K562 (cell line): Measurements from ENCODE around the gene SYNE1. TPM values are rescaled to one million over a fixed set of nuclear protein-coding genes. Genes with fewer than 3 reads are reported as not detected.

ENCODE experiments used
- ATAC-seq: fragments of 200-7000 bp; cut with Tn5 transposase; 3 replicates; pipeline ENCODE4 v1.9.1; 2020; ENCODE audit warnings: moderate library complexity
- BruUV-seq: library from RNA; stranded (reverse); fragments of 400-500 nt; replicated peaks from 2 replicates; lab custom pipeline; 2021; lab: Mats Ljungman, UMichigan
- CTCF ChIA-PET: fragments of 300-600 bp; formaldehyde crosslinking; extraction: SDS; loops from one replicate; lab custom pipeline; 2021; ENCODE audit warnings: low intra/inter-chr PET ratio; lab: Yijun Ruan, JAX
- POLR2A ChIA-PET: fragments of 300-600, 350-650 bp; sonication (Branson Sonifier 250); formaldehyde crosslinking; extraction: SDS; loops from one replicate; lab custom pipeline; 2021; ENCODE audit warnings: antibody characterized with exemption, inconsistent platforms; lab: Yijun Ruan, JAX
- DNase-seq, 4 experiments: peaks; one replicate each; pipeline versions ENCODE4 v3.0.0 to v3.0.0-alpha.2; 2011 to 2018; ENCODE audit warnings: low spot score in 3 of 4, mixed read lengths in 3 of 4; ENCODE audit errors: extremely low read depth in 1 of 4
- FAIRE-seq: peaks from 2 replicates; lab custom pipeline; 2011; peaks lifted over from hg19 to GRCh38; lab: Jason Lieb, UNC
- H2AFZ ChIP-seq: 2 replicates; pipeline ENCODE4 v1.6.0; 2011; ENCODE audit warnings: low read depth, low read length, control low read depth, inconsistent platforms
- H3K27ac ChIP-seq: fragments of 200-600 bp; 3 replicates; pipeline ENCODE4 v1.8.0; 2011; ENCODE audit warnings: low read depth, mild to moderate bottlenecking, control low read depth, inconsistent platforms, low read length, moderate library complexity, mixed read lengths; ENCODE audit errors: extremely low read depth
- H3K27me3 ChIP-seq, 2 experiments: fragments of 300-600 bp in 1 of 2; 2 replicates in 1 of 2; 3 replicates in 1 of 2; pipeline versions ENCODE4 v1.6.0 to v1.8.0; 2011; ENCODE audit warnings: inconsistent platforms in 2 of 2, low read length in 2 of 2, mild to moderate bottlenecking in 1 of 2, mixed read lengths in 1 of 2, moderate library complexity in 1 of 2; ENCODE audit not compliant: control insufficient read depth in 2 of 2, insufficient read depth in 2 of 2
- H3K36me3 ChIP-seq: fragments of 300-600 bp; 3 replicates; pipeline ENCODE4 v1.8.0; 2011; ENCODE audit warnings: mild to moderate bottlenecking, low read length, inconsistent platforms; ENCODE audit not compliant: control insufficient read depth, insufficient read depth
- H3K4me1 ChIP-seq, 2 experiments: fragments of 200-600 bp in 1 of 2; replicated peaks in 1 of 2; 2 replicates in 1 of 2; 3 replicates in 1 of 2; pipeline versions ENCODE4 v1.5.1 to v1.8.0; 2011; ENCODE audit warnings: inconsistent platforms in 2 of 2, low read length in 2 of 2, mild to moderate bottlenecking in 1 of 2, mixed read lengths in 1 of 2, moderate library complexity in 1 of 2; ENCODE audit not compliant: control insufficient read depth in 2 of 2, insufficient read depth in 2 of 2
- H3K4me2 ChIP-seq: 2 replicates; pipeline ENCODE4 v1.6.1; 2011; ENCODE audit warnings: low read length, control low read depth, inconsistent platforms, mixed read lengths; ENCODE audit not compliant: insufficient read depth
- H3K4me3 ChIP-seq: fragments of 200-600 bp; sonication (generic), shearing (Covaris generic); 2 replicates; pipeline ENCODE4 v1.5.1; 2016; ENCODE audit warnings: control low read depth, inconsistent platforms
- H3K79me2 ChIP-seq: fragments of 200-600 bp; 3 replicates; pipeline ENCODE4 v1.8.0; 2011; ENCODE audit warnings: low read length, inconsistent platforms; ENCODE audit not compliant: control insufficient read depth, insufficient read depth
- H3K9ac ChIP-seq, 2 experiments: 2 replicates each; pipeline versions ENCODE4 v1.6.0 to v1.6.1; 2011; ENCODE audit warnings: low read depth in 2 of 2, low read length in 2 of 2, control low read depth in 1 of 2, inconsistent platforms in 1 of 2, mild to moderate bottlenecking in 1 of 2, mixed read lengths in 1 of 2; ENCODE audit not compliant: insufficient read depth in 1 of 2
- H3K9me1 ChIP-seq: one replicate; pipeline ENCODE4 v1.6.0; 2011; ENCODE audit warnings: inconsistent platforms, mild to moderate bottlenecking, low read length, moderate library complexity; ENCODE audit not compliant: control insufficient read depth, insufficient read depth
- H3K9me3 ChIP-seq: replicated peaks from 2 replicates; pipeline ENCODE4 v1.5.1; 2011; ENCODE audit warnings: low read depth, low read length, inconsistent platforms; ENCODE audit not compliant: control insufficient read depth, insufficient read depth
- H4K20me1 ChIP-seq: replicated peaks from 2 replicates; pipeline ENCODE4 v1.6.1; 2011; ENCODE audit warnings: low read length, inconsistent platforms, mixed read lengths; ENCODE audit not compliant: control insufficient read depth, insufficient read depth
- CHAMP1 ChIP-seq: fragments of 450-650 bp; IDR thresholded peaks from 2 replicates; pipeline ENCODE4 v1.6.1; 2016; ENCODE audit warnings: mild to moderate bottlenecking
- E2F6 ChIP-seq, 2 experiments: IDR thresholded peaks; 2 replicates each; pipeline ENCODE4 v1.6.1; 2011; ENCODE audit warnings: borderline replicate concordance in 1 of 2, control low read depth in 1 of 2, low read depth in 1 of 2, low read length in 1 of 2, mild to moderate bottlenecking in 1 of 2, mixed read lengths in 1 of 2, moderate library complexity in 1 of 2; ENCODE audit not compliant: insufficient read depth in 1 of 2, insufficient read length in 1 of 2, poor library complexity in 1 of 2, severe bottlenecking in 1 of 2; ENCODE audit errors: extremely low read depth in 1 of 2
- FOXA3 ChIP-seq, 2 experiments: fragments of 450-650 bp in 1 of 2; sonication (generic) in 1 of 2; formaldehyde crosslinking; IDR thresholded peaks in 1 of 2; conservative IDR thresholded peaks in 1 of 2; 2 replicates each; pipeline versions ENCODE4 v1.4.0 to v1.8.0; 2020 to 2022; ENCODE audit warnings: mild to moderate bottlenecking in 2 of 2, missing genetic modification reagents in 1 of 2
- HDAC8 ChIP-seq: fragments of 450-650 bp; IDR thresholded peaks from 2 replicates; pipeline ENCODE4 v1.6.1; 2016; ENCODE audit warnings: mild to moderate bottlenecking, missing genetic modification characterization, moderate library complexity, missing compliant biosample characterization
- RNF219 ChIP-seq: fragments of 250-450 bp; sonication (Bioruptor Pico); IDR thresholded peaks from 2 replicates; pipeline ENCODE4 v1.5.0; 2022; ENCODE audit warnings: mild to moderate bottlenecking
- ZKSCAN1 ChIP-seq: fragments of 150-350 bp; IDR thresholded peaks from 2 replicates; pipeline ENCODE4 v1.6.1; 2016; ENCODE audit warnings: low read depth, low read length
- WGBS: fragments of 100-300 bp; shearing (Covaris generic); methylation state at CpG from one replicate; pipeline ENCODE4 v1.1.6; 2016; ENCODE audit warnings: low coverage, mixed read lengths; ENCODE audit not compliant: insufficient coverage; ENCODE audit errors: missing lambda C conversion rate; 5-methylcytosine and 5-hydroxymethylcytosine counted together
- in situ Hi-C: fragments of 300-500 bp; cut with MboI; formaldehyde crosslinking; loops from 4 replicates; pipeline ENCODE4 v1.15.0; 2018; ENCODE audit warnings: inconsistent platforms, mixed read lengths
- intact Hi-C: fragments of 100-400 bp; cut with micrococcal nuclease; formaldehyde crosslinking; loops from 2 replicates; pipeline ENCODE4 v1.14.2; 2022
- polyA plus RNA-seq, 8 experiments: library from polyadenylated mRNA; depleted of rRNA in 4 of 8; stranded (reverse) in 5 of 8; unstranded in 3 of 8; fragments of >200 nt; fragmentation: Nextera tagmentation in 2 of 8; fragmentation: Illumina TruSeq in 1 of 8; extraction: Ambion mirVana in 2 of 8; extraction: Trizol in 1 of 8; gene quantifications; 2 replicates each; pipeline versions ENCODE4 v1.2.1 to v1.2.3, GENCODE V29; 2011 to 2014; ENCODE audit warnings: inconsistent platforms in 1 of 8, missing spikeins in 1 of 8
- total RNA-seq, 7 experiments: library from RNA; depleted of rRNA in 6 of 7; stranded (reverse); fragments of >200 nt in 6 of 7; fragmentation: Illumina TruSeq in 2 of 7; extraction: Trizol in 2 of 7; gene quantifications; 2 replicates each; pipeline versions ENCODE4 v1.2.1 to v1.2.3, GENCODE V29; 2011 to 2021; ENCODE audit warnings: low replicate concordance in 1 of 7
- TF ChIP-seq, protein P1 (sequence below): sonication (generic); formaldehyde crosslinking; IDR thresholded peaks from 2 replicates; pipeline ENCODE4 v1.4.0; 2020; ENCODE audit warnings: mild to moderate bottlenecking, missing genetic modification reagents

SYNE1 gene
- total and polyA plus RNA-seq, 9 of the 15 experiments (the other 6 are each of a cell fraction or from before 2014, with no cell fraction given) = under 0.01 to 0.42 (median 0.08) TPM; not detected in 1

- no peak overlapping the region for H3K9ac ChIP-seq
- ATAC-seq (no peak), DNase-seq (no peak), FAIRE-seq (no peak)
- intact Hi-C loops = no loop called here
- H3K27ac ChIP-seq = no peak overlapping the region
- no peaks in the 10 kb centered on the region for H3K36me3 ChIP-seq
- H3K4me1 ChIP-seq = no peaks in the 10 kb centered on the region; a peak in 1 of 5 replicates
- H3K4me3 ChIP-seq = no peak overlapping the region
- no TSS peak for BruUV-seq
- POLR2A ChIA-PET = no interaction called here
- in situ Hi-C loops = no loop called here
- H2AFZ ChIP-seq = no peak overlapping the region
- CTCF ChIA-PET = no interaction called here
- H4K20me1 ChIP-seq = no peaks in the 10 kb centered on the region
- H3K9me1 ChIP-seq = no peaks in the 10 kb centered on the region
- H3K4me2 ChIP-seq = no peak overlapping the region
- WGBS = 1% methylated on average over 6 of the region's 7 CpGs
- H3K27me3 ChIP-seq = no peaks in the 10 kb centered on the region
- no peaks in the 10 kb centered on the region for H3K9me3 ChIP-seq
- no peaks in the 10 kb centered on the region for H3K79me2 ChIP-seq
- no peak for TF ChIP-seq E2F6 (IDR thresholded peaks at IDR 0.05; ENCODE audit: borderline replicate concordance in 1 of 2, extremely low read depth in 1 of 2, insufficient read depth in 1 of 2, insufficient read length in 1 of 2, low read depth in 1 of 2, low read length in 1 of 2, poor library complexity in 1 of 2, severe bottlenecking in 1 of 2)
- TF ChIP-seq RNF219 (CRISPR knock-in tag) = no peak
- no peak for TF ChIP-seq HDAC8 (tag)
- no peak for TF ChIP-seq CHAMP1
- TF ChIP-seq ZKSCAN1 = no peak
- TF ChIP-seq FOXA3 (CRISPR knock-in tag; conservative IDR thresholded peaks at IDR 0.05 in 1 of 2, IDR thresholded peaks at IDR 0.05 in 1 of 2) = no peak
- TF ChIP-seq, protein P1, sequence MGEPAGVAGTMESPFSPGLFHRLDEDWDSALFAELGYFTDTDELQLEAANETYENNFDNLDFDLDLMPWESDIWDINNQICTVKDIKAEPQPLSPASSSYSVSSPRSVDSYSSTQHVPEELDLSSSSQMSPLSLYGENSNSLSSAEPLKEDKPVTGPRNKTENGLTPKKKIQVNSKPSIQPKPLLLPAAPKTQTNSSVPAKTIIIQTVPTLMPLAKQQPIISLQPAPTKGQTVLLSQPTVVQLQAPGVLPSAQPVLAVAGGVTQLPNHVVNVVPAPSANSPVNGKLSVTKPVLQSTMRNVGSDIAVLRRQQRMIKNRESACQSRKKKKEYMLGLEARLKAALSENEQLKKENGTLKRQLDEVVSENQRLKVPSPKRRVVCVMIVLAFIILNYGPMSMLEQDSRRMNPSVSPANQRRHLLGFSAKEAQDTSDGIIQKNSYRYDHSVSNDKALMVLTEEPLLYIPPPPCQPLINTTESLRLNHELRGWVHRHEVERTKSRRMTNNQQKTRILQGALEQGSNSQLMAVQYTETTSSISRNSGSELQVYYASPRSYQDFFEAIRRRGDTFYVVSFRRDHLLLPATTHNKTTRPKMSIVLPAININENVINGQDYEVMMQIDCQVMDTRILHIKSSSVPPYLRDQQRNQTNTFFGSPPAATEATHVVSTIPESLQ = no peak
These were observed 396.0 kb downstream of the SYNE1 start for GRCh38 chr6:152241013-152241766.
